Body of pancreas (tissue), 4 donors: ENCODE results near the gene TJP1. TPM values are rescaled to one million over a fixed set of nuclear protein-coding genes. Genes with fewer than 3 reads are reported as not detected.

Experiments used
- ATAC-seq: fragments of 150-250 bp; one replicate; pipeline ENCODE4 v1.9.1; 2016
- DNase-seq, 4 donors: peaks; one replicate each; pipeline ENCODE4 v3.0.0-alpha.2; 2019
- H3K27ac ChIP-seq, 4 donors: fragments of 200-600 bp; sonication (generic); 1 replicate in 3 of 4; 2 replicates in 1 of 4; pipeline versions ENCODE4 v1.5.1 to v1.6.1; 2016 to 2019; ENCODE audit warnings: mild to moderate bottlenecking in 1 of 4, mixed read lengths in 1 of 4, moderate library complexity in 1 of 4
- H3K27me3 ChIP-seq, 2 donors: fragments of 200-600 bp; sonication (generic); one replicate each; pipeline ENCODE4 v1.6.0; 2016; ENCODE audit warnings: mild to moderate bottlenecking in 1 of 2
- H3K36me3 ChIP-seq, 2 donors: fragments of 200-600 bp; sonication (generic); replicated peaks in 1 of 2; 2 replicates each; pipeline ENCODE4 v1.5.1; 2016; ENCODE audit warnings: low read depth in 2 of 2; ENCODE audit not compliant: insufficient read depth in 1 of 2
- H3K4me1 ChIP-seq: fragments of 200-600 bp; sonication (generic); one replicate; pipeline ENCODE4 v1.6.0; 2016
- H3K4me3 ChIP-seq, 2 donors: fragments of 200-600 bp; sonication (generic); 1 replicate in 1 of 2; 2 replicates in 1 of 2; pipeline ENCODE4 v1.5.1; 2016 to 2019
- H3K9me3 ChIP-seq, 3 donors: fragments of 200-600 bp; sonication (generic); 1 replicate in 2 of 3; 2 replicates in 1 of 3; pipeline ENCODE4 v1.5.1; 2016
- CTCF ChIP-seq, 7 experiments: fragments of 450-650 bp in 4 of 7; fragments of 200-600 bp in 3 of 7; sonication (generic) in 3 of 7; IDR thresholded peaks; one replicate each; pipeline ENCODE4 v1.5.1; 2016 to 2019; ENCODE audit warnings: antibody characterized with exemption in 7 of 7
- POLR2A ChIP-seq, 3 donors: fragments of 450-650 bp; IDR thresholded peaks; one replicate each; pipeline ENCODE4 v1.6.1; 2016; ENCODE audit warnings: antibody characterized with exemption in 3 of 3, mild to moderate bottlenecking in 2 of 3
- WGBS, 2 donors: methylation state at CpG; one replicate each; pipeline ENCODE4 v1.1.5; 2017; 5-methylcytosine and 5-hydroxymethylcytosine counted together
- intact Hi-C: fragments of 100-400 bp; cut with DNase I; formaldehyde crosslinking; loops from one replicate; pipeline ENCODE4 v1.15.1; 2023
- total RNA-seq, 2 donors: library from RNA; depleted of rRNA; stranded (reverse); fragments of >200 nt; gene quantifications; one replicate each; pipeline ENCODE4 v1.1.0, GENCODE V29; 2016

Gene TJP1
- total RNA-seq, 2 donors from 2014 or later = 68.7 to 70.9 TPM

GRCh38 chr15:29750754-29751153 is 71.5 kb downstream of the TJP1 start:
- Histone ChIP-seq H3K4me1 (no peaks in the 10 kb centered on the region), H3K27me3 (no peaks in the 10 kb centered on the region), H3K9me3 (no peaks in the 10 kb centered on the region), H3K27ac (no peak overlapping the region), H3K4me3 (no peak overlapping the region), H3K36me3 (no peaks in the 10 kb centered on the region)
- no peak for DNase-seq
- intact Hi-C loops = no loop called here
- TF ChIP-seq POLR2A (IDR thresholded peaks at IDR 0.05) = no peak
- TF ChIP-seq CTCF (IDR thresholded peaks at IDR 0.05) = no peak
- ATAC-seq = no peak
- 51 to 58% methylated on average over 2 of the region's 2 CpGs for WGBS, 2 donors

- no peaks in the 10 kb centered on the region for H3K4me1 ChIP-seq
- no peak overlapping the region for H3K4me3 ChIP-seq
- no peak for TF ChIP-seq POLR2A (IDR thresholded peaks at IDR 0.05)
- intact Hi-C loops = no loop called here
- H3K36me3 ChIP-seq = no peaks in the 10 kb centered on the region
- 84 to 85% methylated on average over 15 of the region's 15 CpGs for WGBS, 2 donors
- no peak for ATAC-seq
- no peak for DNase-seq
- no peaks in the 10 kb centered on the region for H3K27me3 ChIP-seq
- H3K9me3 ChIP-seq = no peaks in the 10 kb centered on the region
- no peak overlapping the region for H3K27ac ChIP-seq
These were observed 72.7 kb downstream of the TJP1 start for GRCh38 chr15:29749365-29750086.

DNA sequence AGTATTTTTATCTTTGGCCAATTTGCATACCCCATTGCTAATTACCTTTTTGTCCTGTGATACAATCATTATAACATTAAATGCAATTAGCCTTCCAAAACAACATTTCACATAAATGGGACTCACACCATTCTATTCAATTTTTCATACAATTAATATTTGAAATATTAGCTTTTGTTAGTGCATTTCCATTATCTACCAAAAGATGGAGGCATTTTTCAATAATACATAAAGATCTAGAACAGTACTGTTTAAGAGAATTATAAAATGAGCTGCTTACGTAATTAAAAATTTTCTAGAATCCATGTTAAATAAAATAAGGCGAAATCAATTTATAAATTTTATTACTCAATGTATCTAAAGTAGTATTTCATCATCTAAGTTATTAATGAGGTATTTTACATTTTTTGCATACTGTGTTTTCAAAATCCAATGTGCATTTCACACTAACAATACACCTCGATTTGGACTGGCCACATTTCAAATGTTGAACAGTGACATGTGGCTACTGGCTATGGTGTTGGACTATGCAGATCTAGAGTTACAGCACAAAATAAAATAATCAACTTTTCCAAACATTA is 74.3 kb downstream of the TJP1 start:
- Histone ChIP-seq H3K9me3 (no peaks in the 10 kb centered on the region), H3K27ac (no peak overlapping the region), H3K4me3 (no peak overlapping the region), H3K27me3 (no peaks in the 10 kb centered on the region), H3K4me1 (no peaks in the 10 kb centered on the region), H3K36me3 (no peaks in the 10 kb centered on the region)
- 58 to 65% methylated on average over 3 of the region's 3 CpGs for WGBS, 2 donors
- intact Hi-C loops = no loop called here
- ATAC-seq (no peak), DNase-seq (no peak)
- TF ChIP-seq CTCF (IDR thresholded peaks at IDR 0.05) (peak in 6 of 7 experiments; percentile 19 to 51 (median 36)), POLR2A (IDR thresholded peaks at IDR 0.05) (no peak)

DNA sequence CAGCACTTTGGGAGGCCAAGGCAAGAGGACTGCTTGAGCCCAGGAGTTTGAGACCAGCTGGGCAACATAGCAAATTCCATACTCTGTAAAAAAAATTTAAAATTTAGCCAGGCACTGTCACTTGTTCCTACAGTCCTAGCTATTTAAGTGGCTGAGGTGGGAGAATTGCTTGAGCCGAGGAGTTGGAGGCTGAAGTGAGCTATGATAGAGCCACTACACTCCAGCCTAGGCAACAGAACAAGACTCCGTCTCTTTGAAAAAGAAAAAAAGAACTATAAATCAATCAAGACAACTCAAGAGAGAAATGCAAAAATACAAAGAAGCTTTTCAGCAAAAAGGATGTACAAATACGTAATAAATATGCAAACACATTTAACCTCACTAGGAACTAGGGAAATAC is 78.8 kb downstream of the TJP1 start:
- Histone ChIP-seq H3K9me3 (no peaks in the 10 kb centered on the region), H3K27ac (no peak overlapping the region), H3K4me3 (no peak overlapping the region), H3K36me3 (peaks cover 0 to 5% of the 10 kb centered on the region in 2 donors), H3K27me3 (no peaks in the 10 kb centered on the region), H3K4me1 (no peaks in the 10 kb centered on the region)
- DNase-seq = no peak
- intact Hi-C loops = no loop called here
- ATAC-seq = no peak
- 69 to 83% methylated on average over 3 of the region's 3 CpGs for WGBS, 2 donors
- TF ChIP-seq CTCF (IDR thresholded peaks at IDR 0.05) = no peak
- no peak for TF ChIP-seq POLR2A (IDR thresholded peaks at IDR 0.05)

- Histone ChIP-seq H3K36me3 (peaks cover 0 to 5% of the 10 kb centered on the region in 2 donors), H3K9me3 (no peaks in the 10 kb centered on the region), H3K27me3 (no peaks in the 10 kb centered on the region), H3K27ac (no peak overlapping the region), H3K4me1 (peaks cover 12% of the 10 kb centered on the region), H3K4me3 (no peak overlapping the region)
- no peak for DNase-seq
- ATAC-seq = no peak
- TF ChIP-seq CTCF (IDR thresholded peaks at IDR 0.05) = peak in 4 of 7 experiments; percentile 16 to 33 (median 25)
- no peak for TF ChIP-seq POLR2A (IDR thresholded peaks at IDR 0.05)
- WGBS, 2 donors = 94 to 100% methylated on average over 1 of the region's 1 CpG
- intact Hi-C loops = no loop called here
These were observed 81.5 kb downstream of the TJP1 start for GRCh38 chr15:29740692-29741311.
